IMR-90 (cell line): ENCODE measurements around the gene STAG2. TPM values are rescaled to one million over a fixed set of nuclear protein-coding genes. Genes with fewer than 3 reads are reported as not detected.

Experiments used
- ATAC-seq: fragments of 200-7000 bp; cut with Tn5 transposase; 2 replicates; pipeline ENCODE4 v1.9.1; 2020; ENCODE audit warnings: low read depth, mild to moderate bottlenecking, moderate library complexity
- BruUV-seq: library from RNA; stranded (reverse); fragments of 400-500 nt; replicated peaks from 2 replicates; lab custom pipeline; 2021; lab: Mats Ljungman, UMichigan
- CTCF ChIA-PET: fragments of 300-600 bp; formaldehyde crosslinking; extraction: SDS; loops from one replicate; lab custom pipeline; 2021; ENCODE audit warnings: antibody characterized with exemption; lab: Yijun Ruan, JAX
- POLR2A ChIA-PET: fragments of 300-600 bp; sonication (Branson Sonifier 250); formaldehyde crosslinking; loops from one replicate; lab custom pipeline; 2022; ENCODE audit warnings: antibody characterized with exemption; ENCODE audit not compliant: unreplicated experiment; lab: Charles Lee
- DNase-seq: peaks from one replicate; pipeline ENCODE4 v3.0.0; 2013
- H2AFZ ChIP-seq: replicated peaks from 2 replicates; pipeline ENCODE3; 2013; ENCODE audit warnings: low read length, mild to moderate bottlenecking; ENCODE audit not compliant: poor library complexity
- H2AK5ac ChIP-seq: 2 replicates; pipeline ENCODE4 v1.6.1; 2013; ENCODE audit warnings: low read depth, low read length, inconsistent platforms
- H2AK9ac ChIP-seq: replicated peaks from 2 replicates; pipeline ENCODE3; 2013; ENCODE audit warnings: mild to moderate bottlenecking, low read depth, low read length, moderate library complexity; ENCODE audit not compliant: poor library complexity
- H2BK120ac ChIP-seq: 2 replicates; pipeline ENCODE4 v1.6.1; 2013; ENCODE audit warnings: low read depth, low read length, inconsistent platforms
- H2BK15ac ChIP-seq: 3 replicates; pipeline ENCODE4 v1.6.1; 2013; ENCODE audit warnings: low read depth, low read length, inconsistent platforms
- H2BK20ac ChIP-seq: 2 replicates; pipeline ENCODE4 v1.6.1; 2013; ENCODE audit warnings: low read depth, mild to moderate bottlenecking, inconsistent platforms, low read length, moderate library complexity
- H2BK5ac ChIP-seq: 2 replicates; pipeline ENCODE4 v1.6.1; 2013; ENCODE audit warnings: mild to moderate bottlenecking, low read depth, low read length, inconsistent platforms; ENCODE audit not compliant: poor library complexity, severe bottlenecking
- H3K14ac ChIP-seq: replicated peaks from 2 replicates; pipeline ENCODE4 v1.6.1; 2013; ENCODE audit warnings: low read depth, low read length, inconsistent platforms
- H3K18ac ChIP-seq: 2 replicates; pipeline ENCODE4 v1.6.1; 2013; ENCODE audit warnings: low read depth, low read length, control low read depth
- H3K23ac ChIP-seq: 2 replicates; pipeline ENCODE4 v1.6.1; 2013; ENCODE audit warnings: low read depth, low read length, inconsistent platforms
- H3K27ac ChIP-seq: 2 replicates; pipeline ENCODE4 v1.5.1; 2013; ENCODE audit warnings: mild to moderate bottlenecking, control low read depth, low read length; ENCODE audit not compliant: insufficient read depth
- H3K27me3 ChIP-seq: 2 replicates; pipeline ENCODE4 v1.6.1; 2013; ENCODE audit warnings: low read length; ENCODE audit not compliant: control insufficient read depth, insufficient read depth
- H3K36me3 ChIP-seq: 2 replicates; pipeline ENCODE4 v1.6.1; 2013; ENCODE audit warnings: low read length, mixed read lengths; ENCODE audit not compliant: control insufficient read depth, insufficient read depth
- H3K4ac ChIP-seq: 2 replicates; pipeline ENCODE4 v1.6.1; 2013; ENCODE audit warnings: low read depth, low read length, inconsistent platforms
- H3K4me1 ChIP-seq: 2 replicates; pipeline ENCODE4 v1.6.1; 2013; ENCODE audit warnings: low read length, mixed read lengths; ENCODE audit not compliant: control insufficient read depth, insufficient read depth
- H3K4me2 ChIP-seq: 2 replicates; pipeline ENCODE4 v1.6.1; 2013; ENCODE audit warnings: low read depth, mild to moderate bottlenecking, control low read depth, low read length, moderate library complexity
- H3K4me3 ChIP-seq: 2 replicates; pipeline ENCODE4 v1.5.1; 2013; ENCODE audit warnings: low read depth, mild to moderate bottlenecking, control low read depth, low read length, moderate library complexity; ENCODE audit not compliant: insufficient read depth
- H3K56ac ChIP-seq: 2 replicates; pipeline ENCODE4 v1.6.1; 2013; ENCODE audit warnings: low read length, inconsistent platforms; ENCODE audit not compliant: insufficient read depth; ENCODE audit errors: extremely low read depth
- H3K79me1 ChIP-seq, 2 experiments: 2 replicates each; pipeline ENCODE4 v1.6.1; 2013; ENCODE audit warnings: low read length in 2 of 2, inconsistent platforms in 1 of 2, low read depth in 1 of 2
- H3K9ac ChIP-seq: 2 replicates; pipeline ENCODE4 v1.6.1; 2013; ENCODE audit warnings: low read depth, low read length, control low read depth
- H3K9me1 ChIP-seq: 2 replicates; pipeline ENCODE4 v1.6.1; 2013; ENCODE audit warnings: low read length, inconsistent platforms; ENCODE audit not compliant: insufficient read depth
- H3K9me3 ChIP-seq: 2 replicates; pipeline ENCODE4 v1.6.1; 2013; ENCODE audit warnings: low read length; ENCODE audit not compliant: control insufficient read depth, insufficient read depth
- H4K20me1 ChIP-seq: 2 replicates; pipeline ENCODE4 v1.6.1; 2013; ENCODE audit warnings: low read length, inconsistent platforms; ENCODE audit not compliant: insufficient read depth
- H4K5ac ChIP-seq: 2 replicates; pipeline ENCODE4 v1.6.1; 2013; ENCODE audit warnings: mild to moderate bottlenecking, low read depth, low read length, control low read depth
- H4K8ac ChIP-seq, 2 experiments: 2 replicates each; pipeline ENCODE4 v1.6.1; 2013; ENCODE audit warnings: low read depth in 2 of 2, low read length in 2 of 2, control low read depth in 1 of 2, inconsistent platforms in 1 of 2
- H4K91ac ChIP-seq: 2 replicates; pipeline ENCODE4 v1.6.1; 2013; ENCODE audit warnings: low read depth, low read length, inconsistent platforms; ENCODE audit not compliant: insufficient read depth
- BHLHE40 ChIP-seq: fragments of 150-350 bp; IDR thresholded peaks from 2 replicates; pipeline ENCODE4 v1.6.1; 2016; ENCODE audit warnings: mild to moderate bottlenecking, low read depth, low read length
- CEBPB ChIP-seq: IDR thresholded peaks from 2 replicates; pipeline ENCODE4 v1.6.1; 2012; ENCODE audit warnings: low read depth, low read length, improper control_type of control experiment
- FOS ChIP-seq: fragments of 150-350 bp; IDR thresholded peaks from 2 replicates; pipeline ENCODE4 v1.6.1; 2016; ENCODE audit warnings: low read depth, low read length
- NFE2L2 ChIP-seq: fragments of 150-350 bp; IDR thresholded peaks from 2 replicates; pipeline ENCODE4 v1.6.1; 2016; ENCODE audit warnings: low read depth, mild to moderate bottlenecking, low read length
- POLR2A ChIP-seq: IDR thresholded peaks from 2 replicates; pipeline ENCODE4 v1.6.1; 2012; ENCODE audit warnings: mild to moderate bottlenecking, low read depth, low read length
- RAD21 ChIP-seq: IDR thresholded peaks from 2 replicates; pipeline ENCODE4 v1.6.1; 2012; ENCODE audit warnings: low read length, improper control_type of control experiment
- RFX5 ChIP-seq: IDR thresholded peaks from 2 replicates; pipeline ENCODE4 v1.8.0; 2012; ENCODE audit warnings: low read depth, mild to moderate bottlenecking, low read length, moderate library complexity
- SMC3 ChIP-seq: fragments of 150-350 bp; IDR thresholded peaks from 2 replicates; pipeline ENCODE4 v1.6.1; 2016; ENCODE audit warnings: low read depth, mild to moderate bottlenecking, antibody characterized with exemption, low read length, moderate library complexity
- WGBS, 2 experiments: methylation state at CpG; one replicate each; pipeline versions ENCODE4 v1.1.5 to v1.1.7; 2013; ENCODE audit warnings: missing lambda C conversion rate in 2 of 2; ENCODE audit not compliant: insufficient read length in 1 of 2; ENCODE audit errors: extremely low coverage in 2 of 2; 5-methylcytosine and 5-hydroxymethylcytosine counted together
- dilution Hi-C: fragments of 300-500 bp; cut with HindIII; formaldehyde crosslinking; loops from one replicate; pipeline ENCODE4 v1.14.3; 2018; ENCODE audit warnings: low sequenced_read_pairs; ENCODE audit not compliant: unreplicated experiment
- in situ Hi-C: fragments of 300-500 bp; cut with MboI; formaldehyde crosslinking; loops from 3 replicates; pipeline ENCODE4 v1.14.3; 2019; ENCODE audit warnings: low sequenced_read_pairs, inconsistent platforms, mixed read lengths
- intact Hi-C: fragments of 100-400 bp; cut with micrococcal nuclease; formaldehyde crosslinking; loops from 2 replicates; pipeline ENCODE4 v1.10.0; 2022
- polyA plus RNA-seq, 3 experiments: library from polyadenylated mRNA; depleted of rRNA; stranded (reverse); fragments of >200 nt; gene quantifications; 2 replicates each; pipeline ENCODE4 v1.2.3, GENCODE V29; 2012; ENCODE audit warnings: low replicate concordance in 1 of 3
- total RNA-seq: library from RNA; depleted of rRNA; stranded (reverse); fragments of >200 nt; gene quantifications from 2 replicates; pipeline ENCODE4 v1.2.3, GENCODE V29; 2012
- TF ChIP-seq, protein P1 (sequence below): fragments of 150-350 bp; IDR thresholded peaks from 2 replicates; pipeline ENCODE4 v1.6.1; 2016; ENCODE audit warnings: low read depth, mild to moderate bottlenecking, low read length, moderate library complexity, borderline replicate concordance
- TF ChIP-seq, protein P2 (sequence below): conservative IDR thresholded peaks from 2 replicates; pipeline ENCODE4 v1.5.1; 2012; ENCODE audit warnings: mild to moderate bottlenecking, low read depth, low read length, improper control_type of control experiment

The STAG2 gene
- total and polyA plus RNA-seq, 2 of the 4 experiments (the other 2 are of a cell fraction) = 19.6 to 71.2 TPM

DNA sequence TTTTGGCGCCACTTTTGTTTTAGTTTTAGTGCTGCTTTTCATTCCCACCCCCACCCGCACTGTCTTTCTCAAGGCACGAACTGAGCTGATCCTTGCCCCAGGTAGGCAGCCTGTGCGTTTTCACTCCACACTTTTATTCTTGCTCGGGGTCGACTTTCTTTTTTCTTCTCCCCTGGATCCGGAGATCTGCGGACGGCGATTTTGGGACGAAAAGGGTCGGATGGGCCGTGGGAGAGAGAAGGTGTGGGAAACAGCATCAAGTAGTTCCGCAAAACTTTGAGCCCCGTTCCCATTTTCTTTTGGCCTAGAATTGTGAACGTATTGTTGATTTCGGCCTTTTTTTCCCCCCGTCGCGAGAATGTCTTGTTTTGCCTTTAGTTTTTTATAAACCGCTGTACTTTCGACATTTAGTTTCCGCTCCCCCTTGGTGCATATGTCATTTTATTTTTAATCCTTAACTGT lies 531 bp downstream of the STAG2 start:
- ChIA-PET POLR2A (no interaction called here), CTCF (no interaction called here)
- Histone ChIP-seq H3K4me1 (no peaks in the 10 kb centered on the region), H2BK20ac (no peak overlapping the region), H2AK9ac (peak overlapping the region; percentile 2), H4K8ac (peak overlapping the region; percentile 70 to 72; a peak in 3 of 4 replicates), H3K9ac (peak overlapping the region; percentile 90), H3K36me3 (no peaks in the 10 kb centered on the region), H4K5ac (peak overlapping the region; percentile 73), H3K27ac (peak overlapping the region; percentile 98), H3K27me3 (no peaks in the 10 kb centered on the region), H3K18ac (peak overlapping the region; percentile 81), H2BK15ac (no peak overlapping the region), H2BK120ac (peak overlapping the region; percentile 69), H3K79me1 (no peaks in the 10 kb centered on the region; a peak in 1 of 4 replicates), H4K20me1 (peaks cover 9% of the 10 kb centered on the region), H3K4me2 (peak overlapping the region; percentile 73; the same call in 1 of the 2 replicates), H2AK5ac (peak overlapping the region; percentile 36), H2AFZ (peak overlapping the region; percentile 86), H4K91ac (peak overlapping the region; percentile 55), H3K14ac (peak overlapping the region; percentile 54), H2BK5ac (peak overlapping the region; percentile 94), H3K23ac (peak overlapping the region; percentile 39), H3K9me1 (no peaks in the 10 kb centered on the region), H3K9me3 (no peaks in the 10 kb centered on the region), H3K4me3 (peak overlapping the region; percentile 89), H3K56ac (peak overlapping the region; percentile 72), H3K4ac (peak overlapping the region; percentile 77)
- DNase-seq = no peak
- in situ Hi-C loops (no loop called here), intact Hi-C loops (loop anchor here (5.0 to 10.0 kb wide), 3 partner anchors 103 to 250 kb away; no protein-coding TSS in a partner anchor), dilution Hi-C loops (no loop called here)
- TF ChIP-seq NFE2L2 (no peak), SMC3 (no peak), BHLHE40 (no peak), RAD21 (no peak), FOS (no peak), CEBPB (no peak), RFX5 (no peak), POLR2A (no peak)
- TF ChIP-seq, protein P1, sequence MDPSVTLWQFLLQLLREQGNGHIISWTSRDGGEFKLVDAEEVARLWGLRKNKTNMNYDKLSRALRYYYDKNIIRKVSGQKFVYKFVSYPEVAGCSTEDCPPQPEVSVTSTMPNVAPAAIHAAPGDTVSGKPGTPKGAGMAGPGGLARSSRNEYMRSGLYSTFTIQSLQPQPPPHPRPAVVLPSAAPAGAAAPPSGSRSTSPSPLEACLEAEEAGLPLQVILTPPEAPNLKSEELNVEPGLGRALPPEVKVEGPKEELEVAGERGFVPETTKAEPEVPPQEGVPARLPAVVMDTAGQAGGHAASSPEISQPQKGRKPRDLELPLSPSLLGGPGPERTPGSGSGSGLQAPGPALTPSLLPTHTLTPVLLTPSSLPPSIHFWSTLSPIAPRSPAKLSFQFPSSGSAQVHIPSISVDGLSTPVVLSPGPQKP = no peak
- TF ChIP-seq, protein P2, sequence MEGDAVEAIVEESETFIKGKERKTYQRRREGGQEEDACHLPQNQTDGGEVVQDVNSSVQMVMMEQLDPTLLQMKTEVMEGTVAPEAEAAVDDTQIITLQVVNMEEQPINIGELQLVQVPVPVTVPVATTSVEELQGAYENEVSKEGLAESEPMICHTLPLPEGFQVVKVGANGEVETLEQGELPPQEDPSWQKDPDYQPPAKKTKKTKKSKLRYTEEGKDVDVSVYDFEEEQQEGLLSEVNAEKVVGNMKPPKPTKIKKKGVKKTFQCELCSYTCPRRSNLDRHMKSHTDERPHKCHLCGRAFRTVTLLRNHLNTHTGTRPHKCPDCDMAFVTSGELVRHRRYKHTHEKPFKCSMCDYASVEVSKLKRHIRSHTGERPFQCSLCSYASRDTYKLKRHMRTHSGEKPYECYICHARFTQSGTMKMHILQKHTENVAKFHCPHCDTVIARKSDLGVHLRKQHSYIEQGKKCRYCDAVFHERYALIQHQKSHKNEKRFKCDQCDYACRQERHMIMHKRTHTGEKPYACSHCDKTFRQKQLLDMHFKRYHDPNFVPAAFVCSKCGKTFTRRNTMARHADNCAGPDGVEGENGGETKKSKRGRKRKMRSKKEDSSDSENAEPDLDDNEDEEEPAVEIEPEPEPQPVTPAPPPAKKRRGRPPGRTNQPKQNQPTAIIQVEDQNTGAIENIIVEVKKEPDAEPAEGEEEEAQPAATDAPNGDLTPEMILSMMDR = no peak
- WGBS, 2 experiments = 64% methylated on average over 7 of the region's 23 CpGs; no CpG with 5 or more reads in 1 of the 2 experiments
- no TSS peak for BruUV-seq
- ATAC-seq = no peak
